ENCODE measurements around the gene SORCS2. TPM values are rescaled to one million over a fixed set of nuclear protein-coding genes. Genes with fewer than 3 reads are reported as not detected.

The SORCS2 gene
- total RNA-seq, 2 experiments from 2014 or later = 0.03 TPM; not detected in 1

DNA sequence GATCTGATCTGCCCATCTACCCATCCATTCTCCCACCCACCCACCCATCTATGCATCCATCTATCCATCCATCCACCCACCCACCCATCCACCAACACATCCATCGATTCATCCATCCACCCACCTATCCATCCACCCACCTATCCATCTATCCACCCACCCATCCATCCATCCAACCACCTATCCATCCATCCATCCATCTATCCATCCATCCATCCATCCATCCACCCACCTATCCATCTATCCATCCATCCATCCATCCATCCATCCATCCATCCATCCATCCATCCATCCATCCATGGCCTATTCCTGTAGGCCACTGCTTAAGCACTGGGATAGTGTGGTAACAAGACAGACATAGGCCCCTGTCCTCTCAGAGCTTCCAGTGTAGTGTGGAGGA, 69.8 kb downstream of the SORCS2 start:
- Histone ChIP-seq H3K4me1 (ENCODE audit: insufficient read depth, low read length, poor library complexity, severe bottlenecking) (no peaks in the 10 kb centered on the region), H3K36me3 (ENCODE audit: insufficient read depth, low read length) (no peaks in the 10 kb centered on the region), H2AFZ (ENCODE audit: low read length) (no peak overlapping the region), H4K20me1 (ENCODE audit: insufficient read depth, low read length) (no peaks in the 10 kb centered on the region), H3K4me3 (ENCODE audit: low read depth, low read length, poor library complexity, severe bottlenecking) (no peak overlapping the region), H3K79me2 (ENCODE audit: insufficient read depth, low read depth, low read length) (no peaks in the 10 kb centered on the region), H3K9me3 (ENCODE audit: low read length) (no peaks in the 10 kb centered on the region), H3K4me2 (ENCODE audit: low read length) (no peak overlapping the region), H3K27ac (ENCODE audit: low read depth, low read length, poor library complexity, severe bottlenecking) (no peak overlapping the region), H3K9me2 (ENCODE audit: insufficient read depth, low read length) (no peaks in the 10 kb centered on the region)
- TF ChIP-seq CTCF (conservative IDR thresholded peaks at IDR 0.05; ENCODE audit: low read length) (no peak), EZH2phosphoT487 (IDR thresholded peaks at IDR 0.05; ENCODE audit: borderline replicate concordance, low read depth, low read length) (no peak)
- POLR2A ChIA-PET = no interaction called here
- intact Hi-C loops (cut with micrococcal nuclease; ENCODE audit: unreplicated experiment) = no loop called here
- CTCF ChIA-PET (ENCODE audit: unreplicated experiment) = no interaction called here
- no peak for DNase-seq (ENCODE audit: low spot score)
- no TSS peak for BruUV-seq (replicated peaks)

DNA sequence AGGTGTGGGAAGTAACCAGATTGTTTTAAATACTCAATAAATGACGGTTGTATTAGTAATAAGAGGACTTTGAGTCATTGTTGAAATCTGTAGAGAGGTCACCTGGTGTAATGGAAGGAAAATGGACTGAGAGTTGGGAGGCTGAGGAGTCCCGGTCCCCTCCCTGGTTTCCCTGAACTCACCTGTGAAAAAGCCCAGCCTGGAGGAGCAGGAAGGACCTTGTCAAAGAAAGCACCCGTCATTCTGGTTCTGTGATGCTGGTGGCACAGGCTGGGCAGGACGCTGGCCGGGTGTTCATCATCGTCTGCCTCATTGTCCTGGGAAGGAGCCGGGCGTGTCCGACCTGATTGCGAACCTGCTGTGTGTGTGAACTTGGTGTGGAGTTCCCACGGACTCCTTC, 70.8 kb downstream of the SORCS2 start:
- no peak for TF ChIP-seq EZH2phosphoT487 (IDR thresholded peaks at IDR 0.05; ENCODE audit: borderline replicate concordance, low read depth, low read length)
- no peak for TF ChIP-seq CTCF (conservative IDR thresholded peaks at IDR 0.05; ENCODE audit: low read length)
- ChIA-PET POLR2A (no interaction called here), CTCF (ENCODE audit: unreplicated experiment) (interaction anchor here (0.5 kb wide), 1 partner anchor 286 kb away, joined by 5 read pairs; no protein-coding TSS in a partner anchor)
- Histone ChIP-seq H3K4me3 (ENCODE audit: low read depth, low read length, poor library complexity, severe bottlenecking) (no peak overlapping the region), H3K36me3 (ENCODE audit: insufficient read depth, low read length) (no peaks in the 10 kb centered on the region), H2AFZ (ENCODE audit: low read length) (no peak overlapping the region), H3K79me2 (ENCODE audit: insufficient read depth, low read depth, low read length) (no peaks in the 10 kb centered on the region), H3K4me1 (ENCODE audit: insufficient read depth, low read length, poor library complexity, severe bottlenecking) (no peaks in the 10 kb centered on the region), H3K27ac (ENCODE audit: low read depth, low read length, poor library complexity, severe bottlenecking) (no peak overlapping the region), H3K4me2 (ENCODE audit: low read length) (no peak overlapping the region), H3K9me3 (ENCODE audit: low read length) (no peaks in the 10 kb centered on the region), H3K9me2 (ENCODE audit: insufficient read depth, low read length) (no peaks in the 10 kb centered on the region), H4K20me1 (ENCODE audit: insufficient read depth, low read length) (no peaks in the 10 kb centered on the region)
- no TSS peak for BruUV-seq (replicated peaks)
- DNase-seq (ENCODE audit: low spot score) = no peak
- intact Hi-C loops (cut with micrococcal nuclease; ENCODE audit: unreplicated experiment) = no loop called here

DNA sequence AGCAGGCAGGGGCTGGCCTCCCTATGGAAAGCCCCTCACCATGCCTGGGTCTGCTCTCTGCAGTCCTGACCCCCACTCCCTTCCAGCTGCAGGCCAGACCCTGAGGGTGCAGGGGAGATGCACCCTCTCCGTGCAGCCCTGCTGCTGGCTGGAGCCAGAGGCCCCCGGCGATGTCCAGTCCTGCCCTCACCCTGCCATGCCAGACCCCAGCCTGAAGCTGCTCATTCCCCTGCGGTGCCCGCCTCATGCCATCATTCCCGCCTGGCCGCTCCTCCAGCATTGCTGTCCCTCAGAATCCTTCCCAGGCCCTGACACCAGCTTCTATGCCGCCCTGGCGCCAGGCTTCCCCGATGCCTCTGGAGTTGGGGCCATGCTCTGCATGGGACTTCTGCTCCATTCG, 72.4 kb downstream of the SORCS2 start:
- TF ChIP-seq EZH2phosphoT487 (IDR thresholded peaks at IDR 0.05; ENCODE audit: borderline replicate concordance, low read depth, low read length) (no peak), CTCF (conservative IDR thresholded peaks at IDR 0.05; ENCODE audit: low read length) (no peak)
- Histone ChIP-seq H4K20me1 (ENCODE audit: insufficient read depth, low read length) (no peaks in the 10 kb centered on the region), H3K9me2 (ENCODE audit: insufficient read depth, low read length) (no peaks in the 10 kb centered on the region), H3K79me2 (ENCODE audit: insufficient read depth, low read depth, low read length) (no peaks in the 10 kb centered on the region), H2AFZ (ENCODE audit: low read length) (no peak overlapping the region), H3K36me3 (ENCODE audit: insufficient read depth, low read length) (no peaks in the 10 kb centered on the region), H3K4me1 (ENCODE audit: insufficient read depth, low read length, poor library complexity, severe bottlenecking) (no peaks in the 10 kb centered on the region), H3K4me3 (ENCODE audit: low read depth, low read length, poor library complexity, severe bottlenecking) (no peak overlapping the region), H3K9me3 (ENCODE audit: low read length) (no peaks in the 10 kb centered on the region), H3K4me2 (ENCODE audit: low read length) (no peak overlapping the region), H3K27ac (ENCODE audit: low read depth, low read length, poor library complexity, severe bottlenecking) (no peak overlapping the region)
- DNase-seq (ENCODE audit: low spot score) = no peak
- ChIA-PET CTCF (ENCODE audit: unreplicated experiment) (interaction anchor here (0.6 kb wide), 1 partner anchor 504 kb away, joined by 3 read pairs; no protein-coding TSS in a partner anchor), POLR2A (no interaction called here)
- BruUV-seq (replicated peaks) = no TSS peak
- intact Hi-C loops (cut with micrococcal nuclease; ENCODE audit: unreplicated experiment) = no loop called here

All from OCI-LY7 (cell line).